SU-DHL-6 (cell line): ENCODE measurements around the gene PXDC1.

Experiments
- CTCF ChIP-seq: fragments of 200-600 bp; sonication (generic); IDR thresholded peaks from one replicate; pipeline ENCODE4 v1.5.1; 2017; ENCODE audit warnings: antibody characterized with exemption, mild to moderate bottlenecking, low read length, moderate library complexity; ENCODE audit not compliant: insufficient read depth, poor library complexity, severe bottlenecking
- EZH2phosphoT487 ChIP-seq: fragments of 200-600 bp; sonication (generic), shearing (Covaris generic); conservative IDR thresholded peaks from 2 replicates; pipeline ENCODE4 v1.6.1; 2018; ENCODE audit warnings: mild to moderate bottlenecking, antibody characterized with exemption, low read length, moderate library complexity, mixed read lengths

DNA sequence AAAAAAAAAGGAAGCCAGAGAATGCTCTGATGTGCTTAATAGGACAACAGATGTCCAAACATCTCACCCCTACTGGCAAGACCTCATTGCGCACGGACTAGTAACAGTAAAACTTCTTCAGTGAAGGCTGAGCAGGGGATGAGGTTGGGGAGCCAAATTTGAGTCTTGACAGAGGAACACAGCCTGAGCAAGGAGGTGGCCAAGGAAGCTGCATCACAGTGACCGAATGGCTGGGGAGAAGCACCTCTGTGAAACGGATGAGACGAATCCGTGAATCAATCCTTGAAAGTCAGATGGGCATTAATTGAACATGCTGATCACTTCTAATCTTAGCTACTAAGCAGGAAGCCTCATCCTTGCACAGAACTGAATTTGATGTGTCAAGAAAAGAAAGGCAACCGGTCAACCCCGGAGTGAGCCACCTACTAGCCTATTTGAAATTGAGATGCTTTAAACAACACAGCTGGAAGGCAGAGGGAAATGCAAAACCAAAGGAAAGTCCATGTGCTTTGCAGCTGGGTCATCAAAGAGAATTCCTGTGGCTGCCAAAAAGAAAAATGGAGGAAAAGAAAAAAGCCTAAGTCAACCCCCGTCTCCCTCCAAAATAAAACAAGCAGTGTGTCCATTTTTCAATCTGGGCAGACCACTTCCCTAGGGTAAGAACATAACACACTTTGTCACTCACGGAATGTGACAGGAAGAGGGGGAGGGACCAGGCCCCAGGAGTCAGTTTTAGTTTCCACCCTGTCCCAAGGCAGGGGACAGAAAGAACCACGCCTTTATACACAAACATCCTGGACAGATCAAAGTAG lies 29.5 kb downstream of the PXDC1 start:
- TF ChIP-seq EZH2phosphoT487, result no peak
- no peak for TF ChIP-seq CTCF
